Measurements from ENCODE around the gene EIF2A. TPM values are rescaled to one million over a fixed set of nuclear protein-coding genes. Genes with fewer than 3 reads are reported as not detected.
A peak's percentile ranks its signal among the peaks of the same experiment; 100 is the strongest.

The EIF2A gene
- polyA plus RNA-seq, 1 of the 3 experiments (the other 2 are of a cell fraction), result 67.0 TPM

- ChIA-PET CTCF (interaction anchor here (0.6 to 1.1 kb wide), 2 partner anchors 10 to 181 kb away, joined by 3 to 4 read pairs; no protein-coding TSS in a partner anchor), POLR2A (interaction anchor here (0.6 to 1.9 kb wide), 11 partner anchors 10 to 1816 kb away, joined by 3 to 14 read pairs (median 4); partner anchors contain the start of genes EIF2A, ERICH6 and SERP1)
- peaks cover 83% of the 10 kb centered on the region for H3K79me2 ChIP-seq (ENCODE audit: insufficient read depth)
- H3K4me1 ChIP-seq (ENCODE audit: control insufficient read depth in 1 of 2, insufficient read depth in 2 of 2, low read depth in 1 of 2, low read length in 1 of 2), result peaks cover 2 to 34% of the 10 kb centered on the region in 2 experiments
- H3K9me3 ChIP-seq, result 0 out of 2 replicates have a peak, but pooled peaks cover 3% of the 10 kb centered on the region
- peaks cover 34% of the 10 kb centered on the region for H3F3A ChIP-seq (replicated peaks; ENCODE audit: insufficient read depth)
- H4K20me1 ChIP-seq (ENCODE audit: insufficient read depth), result peaks cover 7% of the 10 kb centered on the region
- H3K4me2 ChIP-seq, result peak within 1 kb of the TSS; percentile 88
- H3K36me3 ChIP-seq (replicated peaks in 1 of 2; ENCODE audit: control insufficient read depth in 1 of 2, insufficient read depth in 2 of 2, low read length in 1 of 2), result peaks cover 0 to 18% of the 10 kb centered on the region in 2 experiments
- peak within 1 kb of the TSS; percentile 90 to 96 for H3K27ac ChIP-seq (ENCODE audit: low read depth in 2 of 2, low read length in 1 of 2)
- peak within 1 kb of the TSS; percentile 80 to 85 for H3K4me3 ChIP-seq (ENCODE audit: low read depth in 2 of 2, low read length in 1 of 2)
- H2AFZ ChIP-seq (ENCODE audit: low read depth), result peak within 1 kb of the TSS; percentile 85; the same call in 1 of the 2 replicates
- 1% methylated on average over 34 of the region's 69 CpGs for WGBS (ENCODE audit: low lambda C conversion rate)
- H3K9ac ChIP-seq, result peak within 1 kb of the TSS; percentile 92
- H3K9me2 ChIP-seq, result no peaks in the 10 kb centered on the region
- DNase-seq, result peak; percentile 97
- no peaks in the 10 kb centered on the region for H3K27me3 ChIP-seq (ENCODE audit: insufficient read depth)
- TF ChIP-seq JUND (IDR thresholded peaks at IDR 0.05) (0 out of 2 replicates have a peak, but pooled peaks have one; percentile 7), TAF1 (IDR thresholded peaks at IDR 0.05; ENCODE audit: borderline replicate concordance, low read depth, low read length) (peak; percentile 90), IRF3 (IDR thresholded peaks at IDR 0.05; ENCODE audit: low read depth, low read length) (no peak), EP300 (IDR thresholded peaks at IDR 0.05; ENCODE audit: borderline replicate concordance in 1 of 2, low read depth in 1 of 2, low read length in 1 of 2) (no peak), RXRA (IDR thresholded peaks at IDR 0.05; ENCODE audit: borderline replicate concordance, low read depth) (no peak), GATA2 (CRISPR knock-in tag; IDR thresholded peaks at IDR 0.05) (no peak), MXI1 (IDR thresholded peaks at IDR 0.05; ENCODE audit: low read depth, low read length) (peak; percentile 12), REST (IDR thresholded peaks at IDR 0.05; ENCODE audit: low read depth, low read length) (0 out of 2 replicates have a peak, but pooled peaks have one; percentile 1), ZBTB33 (IDR thresholded peaks at IDR 0.05; ENCODE audit: borderline replicate concordance, low read depth) (no peak), NFIC (IDR thresholded peaks at IDR 0.05; ENCODE audit: borderline replicate concordance) (peak; percentile 52), USF2 (IDR thresholded peaks at IDR 0.05; ENCODE audit: borderline replicate concordance, low read depth, low read length) (no peak), RAD21 (IDR thresholded peaks at IDR 0.05; ENCODE audit: low read length) (no peak), TEAD4 (IDR thresholded peaks at IDR 0.05; ENCODE audit: borderline replicate concordance, insufficient read depth) (0 out of 2 replicates have a peak, but pooled peaks have one; percentile 27), NRF1 (IDR thresholded peaks at IDR 0.05; ENCODE audit: low read depth, low read length) (peak; percentile 95), TCF12 (IDR thresholded peaks at IDR 0.05) (0 out of 2 replicates have a peak, but pooled peaks have one; percentile 6)
- TF ChIP-seq, protein P1, sequence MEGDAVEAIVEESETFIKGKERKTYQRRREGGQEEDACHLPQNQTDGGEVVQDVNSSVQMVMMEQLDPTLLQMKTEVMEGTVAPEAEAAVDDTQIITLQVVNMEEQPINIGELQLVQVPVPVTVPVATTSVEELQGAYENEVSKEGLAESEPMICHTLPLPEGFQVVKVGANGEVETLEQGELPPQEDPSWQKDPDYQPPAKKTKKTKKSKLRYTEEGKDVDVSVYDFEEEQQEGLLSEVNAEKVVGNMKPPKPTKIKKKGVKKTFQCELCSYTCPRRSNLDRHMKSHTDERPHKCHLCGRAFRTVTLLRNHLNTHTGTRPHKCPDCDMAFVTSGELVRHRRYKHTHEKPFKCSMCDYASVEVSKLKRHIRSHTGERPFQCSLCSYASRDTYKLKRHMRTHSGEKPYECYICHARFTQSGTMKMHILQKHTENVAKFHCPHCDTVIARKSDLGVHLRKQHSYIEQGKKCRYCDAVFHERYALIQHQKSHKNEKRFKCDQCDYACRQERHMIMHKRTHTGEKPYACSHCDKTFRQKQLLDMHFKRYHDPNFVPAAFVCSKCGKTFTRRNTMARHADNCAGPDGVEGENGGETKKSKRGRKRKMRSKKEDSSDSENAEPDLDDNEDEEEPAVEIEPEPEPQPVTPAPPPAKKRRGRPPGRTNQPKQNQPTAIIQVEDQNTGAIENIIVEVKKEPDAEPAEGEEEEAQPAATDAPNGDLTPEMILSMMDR (IDR thresholded peaks at IDR 0.05), result peak; percentile 46
- TF ChIP-seq, protein P2, sequence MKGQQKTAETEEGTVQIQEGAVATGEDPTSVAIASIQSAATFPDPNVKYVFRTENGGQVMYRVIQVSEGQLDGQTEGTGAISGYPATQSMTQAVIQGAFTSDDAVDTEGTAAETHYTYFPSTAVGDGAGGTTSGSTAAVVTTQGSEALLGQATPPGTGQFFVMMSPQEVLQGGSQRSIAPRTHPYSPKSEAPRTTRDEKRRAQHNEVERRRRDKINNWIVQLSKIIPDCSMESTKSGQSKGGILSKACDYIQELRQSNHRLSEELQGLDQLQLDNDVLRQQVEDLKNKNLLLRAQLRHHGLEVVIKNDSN (IDR thresholded peaks at IDR 0.05; ENCODE audit: borderline replicate concordance, low read depth), result peak; percentile 42; the same call in 1 of the 2 replicates
- TF ChIP-seq, protein P3, sequence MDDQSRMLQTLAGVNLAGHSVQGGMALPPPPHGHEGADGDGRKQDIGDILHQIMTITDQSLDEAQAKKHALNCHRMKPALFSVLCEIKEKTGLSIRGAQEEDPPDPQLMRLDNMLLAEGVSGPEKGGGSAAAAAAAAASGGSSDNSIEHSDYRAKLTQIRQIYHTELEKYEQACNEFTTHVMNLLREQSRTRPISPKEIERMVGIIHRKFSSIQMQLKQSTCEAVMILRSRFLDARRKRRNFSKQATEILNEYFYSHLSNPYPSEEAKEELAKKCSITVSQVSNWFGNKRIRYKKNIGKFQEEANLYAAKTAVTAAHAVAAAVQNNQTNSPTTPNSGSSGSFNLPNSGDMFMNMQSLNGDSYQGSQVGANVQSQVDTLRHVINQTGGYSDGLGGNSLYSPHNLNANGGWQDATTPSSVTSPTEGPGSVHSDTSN (IDR thresholded peaks at IDR 0.05), result no peak
These were observed 56.8 kb downstream of the EIF2A start, which contains the start of gene SELENOT for GRCh38 chr3:150603153-150603979. SELENOT (plus strand) TSS chr3:150603321; CDS start chr3:150603363, 42 bp downstream.

Data from SK-N-SH (cell line).